ENCODE results near the gene RNF126.

The RNF126 gene

DNA sequence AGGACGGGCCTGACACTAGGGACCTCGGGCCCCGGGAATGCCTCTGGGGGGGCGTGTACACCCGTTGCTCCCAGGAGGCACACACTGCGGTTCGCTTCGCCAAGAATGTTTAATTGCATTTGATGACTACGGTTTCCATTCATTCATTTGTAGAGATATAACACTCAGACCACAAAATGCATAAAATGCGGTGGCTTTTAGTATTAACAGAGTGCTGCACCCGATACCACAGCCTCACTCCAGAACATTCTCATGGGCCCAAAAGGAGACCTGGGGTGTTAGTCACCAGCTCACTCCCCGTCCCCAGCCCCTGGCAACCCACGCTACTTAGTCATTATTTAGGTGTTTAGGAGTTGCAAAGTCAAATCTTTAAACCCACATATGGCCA is 51.5 kb downstream of the RNF126 start:
- TF ChIP-seq, protein P1, sequence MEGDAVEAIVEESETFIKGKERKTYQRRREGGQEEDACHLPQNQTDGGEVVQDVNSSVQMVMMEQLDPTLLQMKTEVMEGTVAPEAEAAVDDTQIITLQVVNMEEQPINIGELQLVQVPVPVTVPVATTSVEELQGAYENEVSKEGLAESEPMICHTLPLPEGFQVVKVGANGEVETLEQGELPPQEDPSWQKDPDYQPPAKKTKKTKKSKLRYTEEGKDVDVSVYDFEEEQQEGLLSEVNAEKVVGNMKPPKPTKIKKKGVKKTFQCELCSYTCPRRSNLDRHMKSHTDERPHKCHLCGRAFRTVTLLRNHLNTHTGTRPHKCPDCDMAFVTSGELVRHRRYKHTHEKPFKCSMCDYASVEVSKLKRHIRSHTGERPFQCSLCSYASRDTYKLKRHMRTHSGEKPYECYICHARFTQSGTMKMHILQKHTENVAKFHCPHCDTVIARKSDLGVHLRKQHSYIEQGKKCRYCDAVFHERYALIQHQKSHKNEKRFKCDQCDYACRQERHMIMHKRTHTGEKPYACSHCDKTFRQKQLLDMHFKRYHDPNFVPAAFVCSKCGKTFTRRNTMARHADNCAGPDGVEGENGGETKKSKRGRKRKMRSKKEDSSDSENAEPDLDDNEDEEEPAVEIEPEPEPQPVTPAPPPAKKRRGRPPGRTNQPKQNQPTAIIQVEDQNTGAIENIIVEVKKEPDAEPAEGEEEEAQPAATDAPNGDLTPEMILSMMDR (IDR thresholded peaks at IDR 0.05; ENCODE audit: low read depth, low read length), result no peak
- peak overlapping the region; percentile 37; the same call in 1 of the 2 replicates for H3K4me3 ChIP-seq (ENCODE audit: low read depth, low read length)
- DNase-seq, result no peak
- no peaks in the 10 kb centered on the region for H3K9me3 ChIP-seq
- peaks cover 21% of the 10 kb centered on the region for H3K36me3 ChIP-seq
- peaks cover 14% of the 10 kb centered on the region for H3K4me1 ChIP-seq
- no peaks in the 10 kb centered on the region for H3K27me3 ChIP-seq

DNA sequence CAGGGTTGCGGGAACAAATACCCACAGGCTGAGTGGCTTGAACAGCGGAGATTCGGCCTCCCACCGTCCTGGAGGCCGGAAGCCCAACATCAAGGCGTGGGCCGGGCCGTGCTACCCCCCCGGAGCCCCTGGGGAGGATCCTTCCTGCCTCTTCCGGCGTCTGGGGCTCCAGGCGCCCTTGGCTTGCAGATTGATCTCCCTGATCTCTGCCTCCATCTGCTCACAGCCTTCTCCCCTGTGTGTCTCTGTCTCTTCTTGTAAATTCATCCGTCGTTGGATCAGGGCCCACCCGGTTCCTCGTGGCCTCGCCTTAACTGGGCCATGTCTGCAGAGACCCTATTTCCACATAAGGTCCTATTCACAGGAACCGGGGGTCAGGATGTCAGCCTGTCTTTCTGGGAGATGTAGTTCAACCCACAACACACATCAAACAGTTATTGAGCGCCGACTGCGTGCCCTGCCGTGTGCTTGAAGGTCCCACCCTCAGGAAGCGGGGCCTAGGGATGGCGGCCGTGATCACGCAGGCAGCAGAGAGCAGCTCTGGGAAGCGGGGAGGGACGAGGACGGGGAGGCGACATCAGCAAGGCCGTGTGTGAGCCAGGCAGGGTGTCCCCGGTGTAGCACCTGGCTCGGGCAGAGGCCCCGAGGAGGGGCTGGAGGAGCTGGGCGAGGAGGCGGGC is 52.1 kb downstream of the RNF126 start:
- TF ChIP-seq, protein P1 (IDR thresholded peaks at IDR 0.05; ENCODE audit: low read depth, low read length), result no peak
- Histone ChIP-seq H3K36me3 (peaks cover 21% of the 10 kb centered on the region), H3K27me3 (no peaks in the 10 kb centered on the region), H3K9me3 (no peaks in the 10 kb centered on the region), H3K4me1 (peaks cover 14% of the 10 kb centered on the region), H3K4me3 (ENCODE audit: low read depth, low read length) (peak overlapping the region; percentile 37)
- DNase-seq, result peak; percentile 86

DNA sequence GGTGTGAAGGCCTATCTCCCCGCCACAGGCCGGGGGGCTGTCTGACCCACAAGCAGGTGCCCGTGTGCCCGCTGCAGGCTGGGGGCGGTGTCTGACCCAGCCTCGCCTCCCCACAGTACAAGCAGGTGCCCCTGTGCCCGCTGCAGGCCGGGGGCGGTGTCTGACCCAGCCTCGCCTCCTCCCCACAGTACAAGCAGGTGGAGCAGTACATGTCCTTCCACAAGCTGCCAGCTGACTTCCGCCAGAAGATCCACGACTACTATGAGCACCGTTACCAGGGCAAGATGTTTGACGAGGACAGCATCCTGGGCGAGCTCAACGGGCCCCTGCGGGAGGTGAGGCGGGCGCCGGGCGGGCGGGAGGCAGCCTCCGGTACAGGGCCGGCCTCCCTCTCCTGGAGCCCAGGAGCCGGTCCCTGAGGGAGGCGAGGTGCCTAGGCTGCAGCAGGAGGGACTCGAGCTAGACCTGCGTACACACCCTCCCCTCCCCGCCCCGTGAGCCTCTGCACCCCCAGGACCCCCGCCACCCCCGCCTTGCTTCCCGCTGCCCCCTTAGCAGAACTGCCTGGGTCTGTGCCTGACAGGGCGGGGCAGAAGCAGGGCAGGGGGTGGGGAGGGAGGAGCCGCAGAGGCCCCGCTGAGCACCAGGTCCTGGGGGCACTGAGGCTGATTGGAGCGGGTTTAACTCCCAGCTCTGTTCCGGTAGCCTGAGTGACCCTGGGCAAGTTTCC is 52.8 kb downstream of the RNF126 start:
- H3K36me3 ChIP-seq, result peaks cover 18% of the 10 kb centered on the region
- DNase-seq, result no peak
- TF ChIP-seq, protein P1 (IDR thresholded peaks at IDR 0.05; ENCODE audit: low read depth, low read length), result no peak
- no peaks in the 10 kb centered on the region for H3K27me3 ChIP-seq
- peaks cover 14% of the 10 kb centered on the region for H3K4me1 ChIP-seq
- no peaks in the 10 kb centered on the region for H3K9me3 ChIP-seq
- peak overlapping the region; percentile 25; the same call in 1 of the 2 replicates for H3K4me3 ChIP-seq (ENCODE audit: low read depth, low read length)

DNA sequence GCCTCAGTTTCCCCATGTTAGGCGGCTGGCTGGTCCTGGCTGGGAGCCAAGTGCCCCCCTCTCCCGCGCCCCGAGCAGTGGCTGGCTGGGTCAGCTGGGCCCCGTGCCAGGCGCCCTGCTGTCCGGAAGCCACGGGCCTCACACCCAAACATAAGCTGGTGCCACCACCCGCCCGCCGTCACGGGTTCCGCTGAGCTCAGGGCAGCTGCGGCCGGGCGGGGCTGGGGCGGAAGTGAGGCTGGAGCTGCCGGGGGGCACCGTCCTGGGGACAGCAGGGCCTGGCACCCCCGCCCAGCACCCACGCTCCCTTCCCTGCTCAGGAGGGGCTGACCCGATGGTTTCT is 54.0 kb downstream of the RNF126 start:
- peaks cover 8% of the 10 kb centered on the region for H3K36me3 ChIP-seq
- no peaks in the 10 kb centered on the region for H3K9me3 ChIP-seq
- peaks cover 14% of the 10 kb centered on the region for H3K4me1 ChIP-seq
- no peak overlapping the region for H3K4me3 ChIP-seq (ENCODE audit: low read depth, low read length)
- TF ChIP-seq, protein P1 (IDR thresholded peaks at IDR 0.05; ENCODE audit: low read depth, low read length), result no peak
- H3K27me3 ChIP-seq, result no peaks in the 10 kb centered on the region
- DNase-seq, result no peak

DNA sequence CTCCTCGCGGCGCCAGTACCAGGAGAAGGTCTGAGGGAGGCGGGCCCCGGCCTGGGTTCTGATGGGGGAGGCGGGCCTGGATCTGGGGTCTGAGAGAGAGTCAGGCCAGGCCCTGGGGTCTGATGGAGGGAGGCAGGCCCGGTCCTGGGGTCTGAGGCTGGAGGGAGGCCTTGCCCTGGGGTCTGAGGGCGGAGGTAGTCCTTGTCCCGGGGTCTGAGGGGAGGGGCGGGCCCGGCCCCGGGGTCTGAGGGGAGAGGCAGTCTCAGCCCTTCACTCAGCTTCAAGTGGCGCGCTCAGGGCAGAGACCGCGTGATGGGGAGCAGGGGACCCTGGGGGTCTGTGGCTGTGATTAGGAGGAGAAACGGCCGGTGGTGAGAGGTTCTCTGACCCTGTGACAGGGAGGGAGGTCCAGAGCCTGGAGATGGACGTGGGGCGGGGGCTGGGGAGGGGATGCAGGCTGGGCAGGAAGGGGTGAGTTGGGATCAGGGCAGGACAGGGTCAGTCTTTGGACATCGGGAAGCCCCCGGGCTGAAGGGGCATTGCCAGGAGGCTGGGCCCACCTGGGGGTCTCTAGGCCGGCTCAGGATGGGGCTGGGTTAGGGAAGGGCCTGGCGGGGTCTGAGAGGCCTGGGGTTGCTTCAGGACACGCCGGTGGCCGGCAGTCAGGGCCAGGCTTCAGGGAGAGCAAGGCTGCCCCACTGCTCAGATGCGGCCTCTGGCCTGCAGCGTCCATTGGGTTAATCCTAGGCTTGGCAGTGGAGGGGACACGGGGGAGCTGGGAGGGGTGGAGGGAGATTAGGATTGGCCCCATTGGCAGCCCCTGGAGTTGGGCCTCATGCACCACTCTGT is 54.6 kb downstream of the RNF126 start:
- H3K4me1 ChIP-seq, result peaks cover 14% of the 10 kb centered on the region
- peaks cover 3% of the 10 kb centered on the region for H3K9me3 ChIP-seq
- TF ChIP-seq, protein P1 (IDR thresholded peaks at IDR 0.05; ENCODE audit: low read depth, low read length), result no peak
- no peaks in the 10 kb centered on the region for H3K27me3 ChIP-seq
- peaks cover 8% of the 10 kb centered on the region for H3K36me3 ChIP-seq
- no peak for DNase-seq
- H3K4me3 ChIP-seq (ENCODE audit: low read depth, low read length), result no peak overlapping the region
